ENCODE measurements around the gene EFCAB8.

The EFCAB8 gene

DNA sequence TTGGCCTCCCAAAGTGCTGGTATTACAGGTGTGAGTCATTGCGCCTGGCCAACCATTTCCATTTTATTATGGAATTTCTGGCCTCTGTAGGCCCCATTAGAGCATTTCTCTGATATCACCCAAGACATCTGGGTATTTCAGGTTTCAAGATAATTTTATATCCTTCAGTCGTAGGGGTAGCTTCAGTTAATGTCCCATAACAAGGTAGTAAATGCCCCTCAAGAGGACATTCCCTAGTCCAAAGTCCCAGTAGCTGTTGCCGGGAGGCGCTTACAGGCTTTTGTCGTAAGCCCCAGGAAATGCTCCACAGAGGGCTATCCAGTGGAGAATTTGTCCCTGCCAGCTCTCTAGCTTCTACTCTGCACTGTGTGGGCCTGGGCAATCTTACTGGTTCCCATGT, 24.4 kb downstream of the EFCAB8 start:
- DNase-seq (ENCODE audit: low read depth): no peak
- TF ChIP-seq CTCF (IDR thresholded peaks at IDR 0.05; ENCODE audit: control insufficient read depth, extremely low read depth, insufficient read depth): no peak
- H3K4me3 ChIP-seq (ENCODE audit: low read depth, low read length): no peak overlapping the region

- TF ChIP-seq CTCF (IDR thresholded peaks at IDR 0.05; ENCODE audit: control insufficient read depth, extremely low read depth, insufficient read depth): no peak
- DNase-seq (ENCODE audit: low read depth): no peak
- no peak overlapping the region for H3K4me3 ChIP-seq (ENCODE audit: low read depth, low read length)
Measured at GRCh38 chr20:32885185-32885584, 26.5 kb downstream of the EFCAB8 start.

DNA sequence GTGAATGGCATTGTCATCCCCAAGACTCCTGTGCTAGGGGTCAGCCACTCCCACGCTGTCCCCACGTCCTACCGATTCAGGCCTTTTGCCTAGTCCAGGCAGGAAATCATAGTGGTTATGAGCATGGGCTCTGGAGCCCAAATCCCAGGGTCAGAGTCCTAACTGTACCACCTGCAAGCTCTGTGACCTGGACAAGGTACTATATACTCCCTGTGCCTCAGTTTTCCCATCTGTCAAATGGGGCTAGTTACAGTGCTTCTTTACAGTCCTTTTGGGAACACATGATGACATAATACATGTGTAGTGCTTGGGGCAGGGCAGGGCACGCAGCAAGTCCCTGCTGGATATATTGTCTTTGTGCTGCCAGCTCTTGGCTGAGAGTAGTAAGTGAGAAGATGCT, 27.2 kb downstream of the EFCAB8 start:
- no peak for DNase-seq (ENCODE audit: low read depth)
- H3K4me3 ChIP-seq (ENCODE audit: low read depth, low read length): no peak overlapping the region
- TF ChIP-seq CTCF (IDR thresholded peaks at IDR 0.05; ENCODE audit: control insufficient read depth, extremely low read depth, insufficient read depth): no peak

GRCh38 chr20:32886652-32887051, 27.9 kb downstream of the EFCAB8 start:
- H3K4me3 ChIP-seq (ENCODE audit: low read depth, low read length): no peak overlapping the region
- DNase-seq (ENCODE audit: low read depth): no peak
- TF ChIP-seq CTCF (IDR thresholded peaks at IDR 0.05; ENCODE audit: control insufficient read depth, extremely low read depth, insufficient read depth): no peak

GRCh38 chr20:32887492-32887891, 28.8 kb downstream of the EFCAB8 start:
- no peak overlapping the region for H3K4me3 ChIP-seq (ENCODE audit: low read depth, low read length)
- no peak for DNase-seq (ENCODE audit: low read depth)
- TF ChIP-seq CTCF (IDR thresholded peaks at IDR 0.05; ENCODE audit: control insufficient read depth, extremely low read depth, insufficient read depth): no peak

DNA sequence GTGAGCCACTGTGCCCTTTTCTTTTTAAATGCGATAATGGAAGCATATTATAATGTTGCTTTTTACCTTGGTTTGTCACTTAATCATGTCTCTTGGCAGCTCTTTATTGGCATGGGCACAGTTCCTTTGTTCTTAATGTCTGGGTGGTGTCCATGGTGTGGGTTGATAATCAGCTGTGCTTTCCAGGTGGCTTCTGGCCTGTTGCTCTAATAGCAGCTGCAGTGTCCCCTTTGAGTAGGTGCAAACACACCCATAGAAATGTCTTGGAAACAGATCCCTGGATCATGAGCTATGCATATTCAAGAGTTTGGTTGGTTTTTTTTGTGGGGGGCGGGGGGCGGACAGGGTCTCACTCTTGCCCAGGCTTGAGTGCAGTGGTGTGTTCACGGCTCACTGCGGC, 29.9 kb downstream of the EFCAB8 start:
- TF ChIP-seq CTCF (IDR thresholded peaks at IDR 0.05; ENCODE audit: control insufficient read depth, extremely low read depth, insufficient read depth): no peak
- DNase-seq (ENCODE audit: low read depth): no peak
- no peak overlapping the region for H3K4me3 ChIP-seq (ENCODE audit: low read depth, low read length)

DNA sequence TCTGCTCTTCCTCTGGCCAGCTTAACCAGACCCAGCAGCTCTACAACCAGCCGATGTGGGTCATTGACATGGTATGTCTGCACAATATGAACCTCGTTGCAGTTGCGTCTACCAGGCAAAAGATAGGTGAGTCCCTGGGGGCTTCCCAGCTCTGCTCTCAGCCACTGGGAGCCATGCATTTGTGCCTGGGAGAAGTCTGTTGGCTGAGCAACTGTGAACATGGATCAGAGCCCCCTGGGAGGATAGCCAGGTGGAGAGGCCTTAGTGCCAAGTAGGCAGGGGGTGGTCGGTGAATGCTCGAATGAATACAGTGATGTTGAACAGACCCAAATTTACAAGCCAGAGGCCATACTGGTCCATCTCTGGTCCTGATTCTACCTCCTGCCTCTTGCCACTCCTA, 30.6 kb downstream of the EFCAB8 start:
- DNase-seq (ENCODE audit: low read depth): no peak
- H3K4me3 ChIP-seq (ENCODE audit: low read depth, low read length): no peak overlapping the region
- TF ChIP-seq CTCF (IDR thresholded peaks at IDR 0.05; ENCODE audit: control insufficient read depth, extremely low read depth, insufficient read depth): no peak

Data from LNCaP clone FGC (cell line).